WTC11 (cell line): ENCODE measurements around the gene TRPV5. TPM values are rescaled to one million over a fixed set of nuclear protein-coding genes. Genes with fewer than 3 reads are reported as not detected.

ENCODE experiments used
- ATAC-seq: fragments of 200-7000 bp; cut with Tn5 transposase; 2 replicates; pipeline ENCODE4 v1.10.0; 2021; ENCODE audit warnings: mild to moderate bottlenecking, moderate library complexity
- CTCF ChIA-PET: fragments of 300-600 bp; sonication (Branson Sonifier 250); formaldehyde crosslinking; loops from one replicate; lab custom pipeline; 2021; ENCODE audit warnings: antibody characterized with exemption; lab: Charles Lee
- POLR2A ChIA-PET: fragments of 350-600 bp; sonication (Branson Sonifier 250); formaldehyde crosslinking; loops from one replicate; lab custom pipeline; 2021; ENCODE audit warnings: antibody characterized with exemption; lab: Charles Lee
- DNase-seq: peaks from one replicate; pipeline ENCODE4 v3.0.0; 2021; ENCODE audit warnings: low spot score
- H3K27ac Mint-ChIP-seq: 2 replicates; pipeline ENCODE4 v1.8.0; 2021; ENCODE audit warnings: mixed read lengths
- H3K27me3 Mint-ChIP-seq: 2 replicates; pipeline ENCODE4 v1.8.0; 2021; ENCODE audit warnings: low read depth, mild to moderate bottlenecking, moderate library complexity, mixed read lengths
- H3K36me3 Mint-ChIP-seq: 2 replicates; pipeline ENCODE4 v1.8.0; 2021; ENCODE audit warnings: mixed read lengths
- H3K4me1 Mint-ChIP-seq: 2 replicates; pipeline ENCODE4 v1.8.0; 2022; ENCODE audit warnings: mixed read lengths
- H3K4me3 Mint-ChIP-seq: 2 replicates; pipeline ENCODE4 v1.8.0; 2021; ENCODE audit warnings: mild to moderate bottlenecking, moderate library complexity, mixed read lengths
- H3K9me3 Mint-ChIP-seq: 2 replicates; pipeline ENCODE4 v1.8.0; 2021; ENCODE audit warnings: mixed read lengths
- CREB1 ChIP-seq: sonication (generic); formaldehyde crosslinking; IDR thresholded peaks from 2 replicates; pipeline ENCODE4 v1.8.0; 2023; ENCODE audit warnings: mild to moderate bottlenecking, missing genetic modification reagents
- EMX1 ChIP-seq: fragments of 250-450 bp; sonication (Bioruptor Pico); IDR thresholded peaks from 2 replicates; pipeline ENCODE4 v1.8.0; 2021; ENCODE audit warnings: mild to moderate bottlenecking
- ESRRA ChIP-seq: sonication (generic); formaldehyde crosslinking; IDR thresholded peaks from 2 replicates; pipeline ENCODE4 v1.8.1; 2022; ENCODE audit warnings: mild to moderate bottlenecking, missing genetic modification reagents, borderline replicate concordance
- NR1H2 ChIP-seq: sonication (generic); formaldehyde crosslinking; IDR thresholded peaks from 2 replicates; pipeline ENCODE4 v1.9.0; 2021; ENCODE audit warnings: mild to moderate bottlenecking, moderate library complexity, missing genetic modification reagents
- NR3C1 ChIP-seq: sonication (generic); formaldehyde crosslinking; conservative IDR thresholded peaks from 2 replicates; pipeline ENCODE4 v1.8.1; 2023; ENCODE audit warnings: low read depth, mild to moderate bottlenecking, missing genetic modification reagents
- SMAD4 ChIP-seq: sonication (generic); formaldehyde crosslinking; IDR thresholded peaks from 2 replicates; pipeline ENCODE4 v1.8.0; 2022; ENCODE audit warnings: mild to moderate bottlenecking, missing genetic modification reagents
- SP1 ChIP-seq: sonication (generic); formaldehyde crosslinking; conservative IDR thresholded peaks from 2 replicates; pipeline ENCODE4 v1.8.1; 2022; ENCODE audit warnings: missing genetic modification reagents
- TP53 ChIP-seq: sonication (generic); formaldehyde crosslinking; IDR thresholded peaks from 2 replicates; pipeline ENCODE4 v1.8.1; 2023; ENCODE audit warnings: mild to moderate bottlenecking, missing genetic modification reagents
- ZNF219 ChIP-seq: sonication (generic); formaldehyde crosslinking; IDR thresholded peaks from 2 replicates; pipeline ENCODE4 v1.8.0; 2023; ENCODE audit warnings: missing genetic modification reagents, mild to moderate bottlenecking, borderline replicate concordance
- ZNF317 ChIP-seq: sonication (generic); formaldehyde crosslinking; IDR thresholded peaks from 2 replicates; pipeline ENCODE4 v1.8.1; 2023; ENCODE audit warnings: low read depth, mild to moderate bottlenecking, moderate library complexity, missing genetic modification reagents, borderline replicate concordance
- total RNA-seq: library from RNA; stranded (reverse); gene quantifications from 3 replicates; pipeline ENCODE4 v1.2.3, GENCODE V29; 2021
- TF ChIP-seq, protein P1 (sequence below): sonication (generic); formaldehyde crosslinking; IDR thresholded peaks from 2 replicates; pipeline ENCODE4 v1.8.1; 2023; ENCODE audit warnings: mild to moderate bottlenecking, moderate library complexity, missing genetic modification reagents
- TF ChIP-seq, protein P2 (sequence below): sonication (generic); formaldehyde crosslinking; conservative IDR thresholded peaks from 2 replicates; pipeline ENCODE4 v1.8.1; 2023; ENCODE audit warnings: mild to moderate bottlenecking, low read depth, missing genetic modification reagents, moderate library complexity
- TF ChIP-seq, protein P3 (sequence below): fragments of 250-450 bp; sonication (Bioruptor Pico); IDR thresholded peaks from 2 replicates; pipeline ENCODE4 v1.9.0; 2021; ENCODE audit warnings: moderate library complexity, mild to moderate bottlenecking, inconsistent platforms, borderline replicate concordance
- TF ChIP-seq, protein P4 (sequence below): sonication (generic); formaldehyde crosslinking; IDR thresholded peaks from 2 replicates; pipeline ENCODE4 v1.8.1; 2022; ENCODE audit warnings: mild to moderate bottlenecking, missing genetic modification reagents, moderate library complexity, borderline replicate concordance
- TF ChIP-seq, protein P5 (sequence below): sonication (generic); formaldehyde crosslinking; IDR thresholded peaks from 2 replicates; pipeline ENCODE4 v1.8.1; 2022; ENCODE audit warnings: mild to moderate bottlenecking, moderate library complexity, missing genetic modification reagents
- TF ChIP-seq, protein P6 (sequence below): fragments of 200-600 bp; IDR thresholded peaks from 2 replicates; pipeline ENCODE4 v1.8.0; 2022; ENCODE audit warnings: antibody characterized with exemption
- TF ChIP-seq, protein P7 (sequence below): sonication (generic); formaldehyde crosslinking; IDR thresholded peaks from 2 replicates; pipeline ENCODE4 v1.8.1; 2023; ENCODE audit warnings: mild to moderate bottlenecking, missing genetic modification reagents, moderate library complexity

The TRPV5 gene
- total RNA-seq, 1 experiment from 2014 or later, result not detected

DNA sequence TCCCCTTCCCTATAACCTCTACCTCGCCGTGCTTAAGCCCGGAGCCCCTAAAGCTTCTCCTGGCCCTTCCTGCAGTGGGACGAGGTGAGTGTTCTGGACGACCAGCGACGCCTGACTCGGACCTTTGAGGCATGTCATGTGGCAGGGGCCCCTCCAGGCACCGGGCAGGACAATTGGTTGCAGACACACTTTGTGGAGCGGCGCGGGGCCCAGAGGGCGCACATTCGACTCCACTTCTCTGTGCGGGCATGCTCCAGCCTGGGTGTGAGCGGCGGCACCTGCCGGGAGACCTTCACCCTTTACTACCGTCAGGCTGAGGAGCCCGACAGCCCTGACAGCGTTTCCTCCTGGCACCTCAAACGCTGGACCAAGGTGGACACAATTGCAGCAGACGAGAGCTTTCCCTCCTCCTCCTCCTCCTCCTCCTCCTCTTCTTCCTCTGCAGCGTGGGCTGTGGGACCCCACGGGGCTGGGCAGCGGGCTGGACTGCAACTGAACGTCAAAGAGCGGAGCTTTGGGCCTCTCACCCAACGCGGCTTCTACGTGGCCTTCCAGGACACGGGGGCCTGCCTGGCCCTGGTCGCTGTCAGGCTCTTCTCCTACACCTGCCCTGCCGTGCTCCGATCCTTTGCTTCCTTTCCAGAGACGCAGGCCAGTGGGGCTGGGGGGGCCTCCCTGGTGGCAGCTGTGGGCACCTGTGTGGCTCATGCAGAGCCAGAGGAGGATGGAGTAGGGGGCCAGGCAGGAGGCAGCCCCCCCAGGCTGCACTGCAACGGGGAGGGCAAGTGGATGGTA, 69.5 kb downstream of the TRPV5 start:
- no peaks in the 10 kb centered on the region for H3K36me3 Mint-ChIP-seq
- no peak for DNase-seq
- no peak overlapping the region for H3K27ac Mint-ChIP-seq
- peaks cover 41% of the 10 kb centered on the region for H3K4me1 Mint-ChIP-seq
- H3K9me3 Mint-ChIP-seq, result no peaks in the 10 kb centered on the region
- TF ChIP-seq TP53 (CRISPR knock-in tag) (no peak), CREB1 (CRISPR knock-in tag) (no peak), ESRRA (CRISPR knock-in tag) (no peak), ZNF219 (CRISPR knock-in tag) (no peak)
- TF ChIP-seq, protein P1, sequence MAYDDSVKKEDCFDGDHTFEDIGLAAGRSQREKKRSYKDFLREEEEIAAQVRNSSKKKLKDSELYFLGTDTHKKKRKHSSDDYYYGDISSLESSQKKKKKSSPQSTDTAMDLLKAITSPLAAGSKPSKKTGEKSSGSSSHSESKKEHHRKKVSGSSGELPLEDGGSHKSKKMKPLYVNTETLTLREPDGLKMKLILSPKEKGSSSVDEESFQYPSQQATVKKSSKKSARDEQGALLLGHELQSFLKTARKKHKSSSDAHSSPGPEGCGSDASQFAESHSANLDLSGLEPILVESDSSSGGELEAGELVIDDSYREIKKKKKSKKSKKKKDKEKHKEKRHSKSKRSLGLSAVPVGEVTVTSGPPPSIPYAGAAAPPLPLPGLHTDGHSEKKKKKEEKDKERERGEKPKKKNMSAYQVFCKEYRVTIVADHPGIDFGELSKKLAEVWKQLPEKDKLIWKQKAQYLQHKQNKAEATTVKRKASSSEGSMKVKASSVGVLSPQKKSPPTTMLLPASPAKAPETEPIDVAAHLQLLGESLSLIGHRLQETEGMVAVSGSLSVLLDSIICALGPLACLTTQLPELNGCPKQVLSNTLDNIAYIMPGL (CRISPR knock-in tag), result no peak
- TF ChIP-seq, protein P2, sequence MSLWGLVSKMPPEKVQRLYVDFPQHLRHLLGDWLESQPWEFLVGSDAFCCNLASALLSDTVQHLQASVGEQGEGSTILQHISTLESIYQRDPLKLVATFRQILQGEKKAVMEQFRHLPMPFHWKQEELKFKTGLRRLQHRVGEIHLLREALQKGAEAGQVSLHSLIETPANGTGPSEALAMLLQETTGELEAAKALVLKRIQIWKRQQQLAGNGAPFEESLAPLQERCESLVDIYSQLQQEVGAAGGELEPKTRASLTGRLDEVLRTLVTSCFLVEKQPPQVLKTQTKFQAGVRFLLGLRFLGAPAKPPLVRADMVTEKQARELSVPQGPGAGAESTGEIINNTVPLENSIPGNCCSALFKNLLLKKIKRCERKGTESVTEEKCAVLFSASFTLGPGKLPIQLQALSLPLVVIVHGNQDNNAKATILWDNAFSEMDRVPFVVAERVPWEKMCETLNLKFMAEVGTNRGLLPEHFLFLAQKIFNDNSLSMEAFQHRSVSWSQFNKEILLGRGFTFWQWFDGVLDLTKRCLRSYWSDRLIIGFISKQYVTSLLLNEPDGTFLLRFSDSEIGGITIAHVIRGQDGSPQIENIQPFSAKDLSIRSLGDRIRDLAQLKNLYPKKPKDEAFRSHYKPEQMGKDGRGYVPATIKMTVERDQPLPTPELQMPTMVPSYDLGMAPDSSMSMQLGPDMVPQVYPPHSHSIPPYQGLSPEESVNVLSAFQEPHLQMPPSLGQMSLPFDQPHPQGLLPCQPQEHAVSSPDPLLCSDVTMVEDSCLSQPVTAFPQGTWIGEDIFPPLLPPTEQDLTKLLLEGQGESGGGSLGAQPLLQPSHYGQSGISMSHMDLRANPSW (CRISPR knock-in tag), result no peak
- TF ChIP-seq, protein P3, sequence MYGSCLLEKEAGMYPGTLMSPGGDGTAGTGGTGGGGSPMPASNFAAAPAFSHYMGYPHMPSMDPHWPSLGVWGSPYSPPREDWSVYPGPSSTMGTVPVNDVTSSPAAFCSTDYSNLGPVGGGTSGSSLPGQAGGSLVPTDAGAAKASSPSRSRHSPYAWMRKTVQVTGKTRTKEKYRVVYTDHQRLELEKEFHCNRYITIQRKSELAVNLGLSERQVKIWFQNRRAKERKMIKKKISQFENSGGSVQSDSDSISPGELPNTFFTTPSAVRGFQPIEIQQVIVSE, result no peak
- TF ChIP-seq, protein P4, sequence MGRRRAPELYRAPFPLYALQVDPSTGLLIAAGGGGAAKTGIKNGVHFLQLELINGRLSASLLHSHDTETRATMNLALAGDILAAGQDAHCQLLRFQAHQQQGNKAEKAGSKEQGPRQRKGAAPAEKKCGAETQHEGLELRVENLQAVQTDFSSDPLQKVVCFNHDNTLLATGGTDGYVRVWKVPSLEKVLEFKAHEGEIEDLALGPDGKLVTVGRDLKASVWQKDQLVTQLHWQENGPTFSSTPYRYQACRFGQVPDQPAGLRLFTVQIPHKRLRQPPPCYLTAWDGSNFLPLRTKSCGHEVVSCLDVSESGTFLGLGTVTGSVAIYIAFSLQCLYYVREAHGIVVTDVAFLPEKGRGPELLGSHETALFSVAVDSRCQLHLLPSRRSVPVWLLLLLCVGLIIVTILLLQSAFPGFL (CRISPR knock-in tag), result no peak
- TF ChIP-seq, protein P5, sequence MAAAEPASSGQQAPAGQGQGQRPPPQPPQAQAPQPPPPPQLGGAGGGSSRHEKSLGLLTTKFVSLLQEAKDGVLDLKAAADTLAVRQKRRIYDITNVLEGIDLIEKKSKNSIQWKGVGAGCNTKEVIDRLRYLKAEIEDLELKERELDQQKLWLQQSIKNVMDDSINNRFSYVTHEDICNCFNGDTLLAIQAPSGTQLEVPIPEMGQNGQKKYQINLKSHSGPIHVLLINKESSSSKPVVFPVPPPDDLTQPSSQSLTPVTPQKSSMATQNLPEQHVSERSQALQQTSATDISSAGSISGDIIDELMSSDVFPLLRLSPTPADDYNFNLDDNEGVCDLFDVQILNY (CRISPR knock-in tag), result no peak
- POLR2A ChIA-PET, result interaction anchor here (0.6 kb wide), 1 partner anchor 50 kb away, joined by 7 read pairs; no protein-coding TSS in a partner anchor
- H3K27me3 Mint-ChIP-seq, result no peaks in the 10 kb centered on the region; the same call in none of the 2 replicates
- CTCF ChIA-PET, result interaction anchor here (0.9 to 2.8 kb wide), 5 partner anchors 9 to 351 kb away, joined by 3 to 14 read pairs (median 5); partner anchors contain the start of gene EPHB6
- H3K4me3 Mint-ChIP-seq, result no peak overlapping the region
- ATAC-seq, result no peak

DNA sequence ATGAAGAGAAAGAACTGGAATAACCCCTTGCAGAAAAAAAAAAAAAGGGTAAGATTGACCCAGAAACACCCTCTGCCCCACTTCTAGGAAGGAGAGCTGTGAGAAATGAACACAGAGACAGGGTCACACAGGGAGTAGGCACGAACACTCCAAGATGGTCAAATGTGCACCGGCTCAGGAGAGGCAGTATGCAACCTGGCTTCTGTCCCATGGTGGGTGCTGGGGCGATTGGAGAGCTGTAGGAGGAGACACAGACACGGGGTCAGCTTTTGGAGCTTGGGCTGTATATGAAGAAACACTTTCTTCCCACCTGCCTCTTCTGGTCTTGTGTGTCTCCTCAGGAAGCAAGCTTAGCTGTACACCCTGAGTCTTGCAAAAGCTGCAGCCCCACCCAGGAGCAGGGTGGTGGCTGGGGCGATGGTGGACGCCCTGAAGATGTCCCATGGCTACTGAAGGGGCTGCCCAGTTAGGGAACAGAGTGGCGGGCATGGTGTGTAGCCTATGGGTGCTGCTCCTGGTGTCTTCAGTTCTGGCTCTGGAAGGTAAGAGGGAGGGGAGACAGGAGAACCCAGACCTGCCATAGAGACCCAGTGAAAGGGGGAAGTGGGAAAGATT, 70.7 kb downstream of the TRPV5 start:
- ChIA-PET CTCF (interaction anchor here (0.8 to 2.1 kb wide), 6 partner anchors 10 to 352 kb away, joined by 3 to 14 read pairs (median 4); no protein-coding TSS in a partner anchor), POLR2A (no interaction called here)
- DNase-seq, result no peak
- Mint-ChIP-seq H3K4me1 (peaks cover 41% of the 10 kb centered on the region), H3K4me3 (no peak overlapping the region), H3K9me3 (no peaks in the 10 kb centered on the region), H3K36me3 (no peaks in the 10 kb centered on the region), H3K27ac (no peak overlapping the region), H3K27me3 (no peaks in the 10 kb centered on the region; the same call in none of the 2 replicates)
- TF ChIP-seq, protein P6, sequence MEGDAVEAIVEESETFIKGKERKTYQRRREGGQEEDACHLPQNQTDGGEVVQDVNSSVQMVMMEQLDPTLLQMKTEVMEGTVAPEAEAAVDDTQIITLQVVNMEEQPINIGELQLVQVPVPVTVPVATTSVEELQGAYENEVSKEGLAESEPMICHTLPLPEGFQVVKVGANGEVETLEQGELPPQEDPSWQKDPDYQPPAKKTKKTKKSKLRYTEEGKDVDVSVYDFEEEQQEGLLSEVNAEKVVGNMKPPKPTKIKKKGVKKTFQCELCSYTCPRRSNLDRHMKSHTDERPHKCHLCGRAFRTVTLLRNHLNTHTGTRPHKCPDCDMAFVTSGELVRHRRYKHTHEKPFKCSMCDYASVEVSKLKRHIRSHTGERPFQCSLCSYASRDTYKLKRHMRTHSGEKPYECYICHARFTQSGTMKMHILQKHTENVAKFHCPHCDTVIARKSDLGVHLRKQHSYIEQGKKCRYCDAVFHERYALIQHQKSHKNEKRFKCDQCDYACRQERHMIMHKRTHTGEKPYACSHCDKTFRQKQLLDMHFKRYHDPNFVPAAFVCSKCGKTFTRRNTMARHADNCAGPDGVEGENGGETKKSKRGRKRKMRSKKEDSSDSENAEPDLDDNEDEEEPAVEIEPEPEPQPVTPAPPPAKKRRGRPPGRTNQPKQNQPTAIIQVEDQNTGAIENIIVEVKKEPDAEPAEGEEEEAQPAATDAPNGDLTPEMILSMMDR, result no peak
- TF ChIP-seq, protein P7, sequence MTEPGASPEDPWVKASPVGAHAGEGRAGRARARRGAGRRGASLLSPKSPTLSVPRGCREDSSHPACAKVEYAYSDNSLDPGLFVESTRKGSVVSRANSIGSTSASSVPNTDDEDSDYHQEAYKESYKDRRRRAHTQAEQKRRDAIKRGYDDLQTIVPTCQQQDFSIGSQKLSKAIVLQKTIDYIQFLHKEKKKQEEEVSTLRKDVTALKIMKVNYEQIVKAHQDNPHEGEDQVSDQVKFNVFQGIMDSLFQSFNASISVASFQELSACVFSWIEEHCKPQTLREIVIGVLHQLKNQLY (CRISPR knock-in tag), result no peak
- no peak for TF ChIP-seq EMX1 (CRISPR knock-in tag)
- no peak for TF ChIP-seq NR3C1 (CRISPR knock-in tag)
- no peak for TF ChIP-seq ZNF317 (CRISPR knock-in tag)
- no peak for TF ChIP-seq NR1H2 (CRISPR knock-in tag)
- no peak for TF ChIP-seq SMAD4 (CRISPR knock-in tag)
- TF ChIP-seq SP1 (CRISPR knock-in tag), result no peak
- ATAC-seq, result no peak
